Trophoblast cell (in vitro differentiated cells and primary cell): Measurements from ENCODE around the gene KRTAP26-1.

ENCODE experiments used
- DNase-seq, 2 donors: peaks; one replicate each; pipeline ENCODE4 v3.0.0-alpha.2; 2016
- H2AFZ ChIP-seq: 2 replicates; pipeline ENCODE4 v1.6.1; 2013; ENCODE audit warnings: low read length, moderate library complexity, mild to moderate bottlenecking; ENCODE audit not compliant: insufficient read depth, poor library complexity
- H2AK5ac ChIP-seq: 2 replicates; pipeline ENCODE4 v1.6.1; 2013; ENCODE audit warnings: mild to moderate bottlenecking, low read length
- H2BK120ac ChIP-seq: 2 replicates; pipeline ENCODE4 v1.6.1; 2013; ENCODE audit warnings: low read length, mild to moderate bottlenecking, moderate library complexity; ENCODE audit not compliant: insufficient read depth, poor library complexity
- H2BK12ac ChIP-seq: 2 replicates; pipeline ENCODE4 v1.6.1; 2013; ENCODE audit warnings: mild to moderate bottlenecking, low read length, moderate library complexity
- H2BK5ac ChIP-seq: 2 replicates; pipeline ENCODE4 v1.6.1; 2013; ENCODE audit warnings: low read length, low read depth, moderate library complexity, mild to moderate bottlenecking; ENCODE audit not compliant: poor library complexity
- H3K14ac ChIP-seq: 2 replicates; pipeline ENCODE4 v1.6.1; 2013; ENCODE audit warnings: mild to moderate bottlenecking, low read length
- H3K18ac ChIP-seq: 2 replicates; pipeline ENCODE4 v1.6.1; 2013; ENCODE audit warnings: mild to moderate bottlenecking, low read length
- H3K23ac ChIP-seq: 2 replicates; pipeline ENCODE4 v1.6.1; 2013; ENCODE audit warnings: low read length
- H3K27ac ChIP-seq: 2 replicates; pipeline ENCODE4 v1.5.1; 2013; ENCODE audit warnings: low read depth, mild to moderate bottlenecking, inconsistent platforms, low read length, moderate library complexity
- H3K27me3 ChIP-seq: 2 replicates; pipeline ENCODE4 v1.6.1; 2013; ENCODE audit warnings: inconsistent platforms, mild to moderate bottlenecking, low read length, moderate library complexity; ENCODE audit not compliant: insufficient read depth
- H3K36me3 ChIP-seq, 2 experiments: 1 replicate in 1 of 2; 2 replicates in 1 of 2; pipeline ENCODE4 v1.6.1; 2013; ENCODE audit warnings: low read length in 2 of 2, mild to moderate bottlenecking in 2 of 2, moderate library complexity in 1 of 2; ENCODE audit not compliant: insufficient read depth in 2 of 2, control insufficient read depth in 1 of 2
- H3K4ac ChIP-seq: 2 replicates; pipeline ENCODE4 v1.6.1; 2013; ENCODE audit warnings: low read depth, mild to moderate bottlenecking, low read length, moderate library complexity
- H3K4me1 ChIP-seq, 2 experiments: 1 replicate in 1 of 2; 2 replicates in 1 of 2; pipeline ENCODE4 v1.6.1; 2013; ENCODE audit warnings: low read length in 2 of 2, mild to moderate bottlenecking in 2 of 2, moderate library complexity in 1 of 2; ENCODE audit not compliant: insufficient read depth in 2 of 2, control insufficient read depth in 1 of 2
- H3K4me2 ChIP-seq: 2 replicates; pipeline ENCODE4 v1.6.1; 2013; ENCODE audit warnings: inconsistent platforms, mild to moderate bottlenecking, low read length, moderate library complexity
- H3K4me3 ChIP-seq: 2 replicates; pipeline ENCODE4 v1.5.1; 2013; ENCODE audit warnings: mild to moderate bottlenecking, low read depth, low read length, inconsistent platforms
- H3K79me1 ChIP-seq: one replicate; pipeline ENCODE4 v1.6.1; 2013; ENCODE audit warnings: low read length
- H3K79me2 ChIP-seq: 2 replicates; pipeline ENCODE4 v1.6.1; 2013; ENCODE audit warnings: low read length, mild to moderate bottlenecking; ENCODE audit not compliant: control insufficient read depth, insufficient read depth, poor library complexity
- H3K9ac ChIP-seq: 2 replicates; pipeline ENCODE4 v1.6.1; 2013; ENCODE audit warnings: mild to moderate bottlenecking, low read length
- H3K9me3 ChIP-seq: 2 replicates; pipeline ENCODE4 v1.6.1; 2013; ENCODE audit warnings: low read depth, mild to moderate bottlenecking, control low read depth, inconsistent platforms, low read length; ENCODE audit not compliant: insufficient read depth
- H4K12ac ChIP-seq: 2 replicates; pipeline ENCODE4 v1.6.1; 2013; ENCODE audit warnings: low read depth, mild to moderate bottlenecking, low read length, moderate library complexity
- H4K8ac ChIP-seq: 2 replicates; pipeline ENCODE4 v1.6.1; 2013; ENCODE audit warnings: low read depth, mild to moderate bottlenecking, low read length, moderate library complexity
- H4K91ac ChIP-seq: one replicate; pipeline ENCODE4 v1.6.1; 2013; ENCODE audit warnings: low read depth, mild to moderate bottlenecking, low read length, moderate library complexity
- WGBS: extraction: QIAGEN DNeasy Blood & Tissue Kit; methylation state at CpG from one replicate; pipeline ENCODE4 v1.1.7; 2013; ENCODE audit warnings: missing lambda C conversion rate; ENCODE audit not compliant: insufficient read length, insufficient coverage; ENCODE audit errors: extremely low coverage; 5-methylcytosine and 5-hydroxymethylcytosine counted together

The KRTAP26-1 gene

DNA sequence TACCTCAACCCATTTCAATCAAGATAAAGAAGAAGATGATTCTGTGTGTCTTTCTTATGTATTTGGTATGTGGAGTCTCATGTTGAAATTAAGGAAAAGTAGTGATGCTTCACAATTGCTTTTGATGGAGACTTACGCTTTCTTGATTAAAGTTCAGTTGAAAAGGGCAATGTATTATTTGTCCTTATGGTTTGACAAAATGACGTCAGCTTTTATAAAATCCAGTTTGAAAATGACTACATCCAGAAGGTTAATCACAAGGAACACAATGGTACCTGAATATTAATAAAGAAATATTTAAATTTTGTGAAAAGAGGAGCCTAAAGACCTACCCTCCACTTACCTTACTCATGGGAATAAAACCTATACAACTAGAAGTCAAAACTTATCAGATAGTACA, 4.4 kb downstream of the KRTAP26-1 start:
- Histone ChIP-seq H4K91ac (no peak overlapping the region), H3K9me3 (no peaks in the 10 kb centered on the region), H3K79me2 (no peaks in the 10 kb centered on the region), H3K4me2 (no peak overlapping the region), H3K27ac (no peak overlapping the region), H3K4me3 (no peak overlapping the region), H2BK120ac (no peak overlapping the region), H3K14ac (no peak overlapping the region), H3K36me3 (no peaks in the 10 kb centered on the region), H3K4me1 (no peaks in the 10 kb centered on the region), H3K18ac (no peak overlapping the region), H2BK5ac (no peak overlapping the region), H3K9ac (no peak overlapping the region), H2AK5ac (no peak overlapping the region), H3K23ac (no peak overlapping the region), H3K79me1 (no peaks in the 10 kb centered on the region), H4K12ac (no peak overlapping the region), H3K27me3 (no peaks in the 10 kb centered on the region), H2BK12ac (no peak overlapping the region), H4K8ac (no peak overlapping the region), H2AFZ (no peak overlapping the region), H3K4ac (no peak overlapping the region)
- no CpG with 5 or more reads among the region's 2 CpGs for WGBS
- no peak for DNase-seq

DNA sequence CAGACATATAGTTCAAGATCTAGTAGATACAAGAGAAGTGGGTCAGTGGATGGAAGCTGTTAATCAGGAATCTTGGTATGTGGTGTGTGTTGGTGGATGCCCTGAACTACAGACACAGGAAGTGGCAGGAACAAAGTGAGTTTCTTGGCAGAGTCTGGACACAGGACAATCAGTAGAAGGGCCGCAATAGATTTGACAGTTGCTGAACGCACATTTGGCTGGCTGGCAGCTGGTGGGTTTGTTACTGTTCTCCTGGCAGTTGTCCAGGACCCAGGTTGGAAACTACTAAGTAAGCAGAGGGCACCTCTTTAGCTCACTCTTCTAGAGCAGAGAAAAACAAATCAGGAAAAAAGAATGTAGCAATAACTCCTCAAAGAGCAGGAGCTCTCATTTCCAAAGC, 13.2 kb downstream of the KRTAP26-1 start:
- Histone ChIP-seq H3K9ac (no peak overlapping the region), H3K4ac (no peak overlapping the region), H3K36me3 (no peaks in the 10 kb centered on the region), H3K18ac (no peak overlapping the region), H4K8ac (no peak overlapping the region), H2AK5ac (no peak overlapping the region), H3K23ac (no peak overlapping the region), H3K4me2 (no peak overlapping the region), H3K14ac (no peak overlapping the region), H4K91ac (no peak overlapping the region), H2BK5ac (no peak overlapping the region), H3K4me3 (no peak overlapping the region), H3K27ac (no peak overlapping the region), H2BK12ac (no peak overlapping the region), H4K12ac (no peak overlapping the region), H2BK120ac (no peak overlapping the region), H3K79me2 (no peaks in the 10 kb centered on the region), H3K4me1 (no peaks in the 10 kb centered on the region), H3K27me3 (no peaks in the 10 kb centered on the region), H3K9me3 (no peaks in the 10 kb centered on the region), H2AFZ (no peak overlapping the region), H3K79me1 (no peaks in the 10 kb centered on the region)
- WGBS, result no CpG with 5 or more reads among the region's 2 CpGs
- peak in 1 of 2 donors; percentile 47 for DNase-seq

DNA sequence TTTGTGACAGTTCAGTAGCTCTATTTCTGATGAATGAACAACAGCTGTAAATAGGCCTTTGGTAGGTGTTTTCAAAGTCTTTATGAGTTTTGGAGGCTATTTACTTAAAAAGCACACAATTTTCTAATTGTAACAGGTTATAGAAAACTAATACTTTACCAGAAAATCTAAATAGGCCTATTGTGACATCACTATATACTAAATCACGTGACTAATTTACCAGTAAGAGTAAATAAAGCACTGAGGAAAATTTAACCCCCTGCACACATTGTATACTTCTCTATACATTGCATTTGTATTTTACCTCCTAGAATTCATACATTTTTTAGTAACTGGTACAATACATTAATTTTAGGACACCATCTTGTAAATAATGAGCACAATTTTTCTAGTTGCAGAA, 15.0 kb downstream of the KRTAP26-1 start:
- Histone ChIP-seq H4K8ac (no peak overlapping the region), H3K79me2 (no peaks in the 10 kb centered on the region), H2AK5ac (no peak overlapping the region), H3K27me3 (no peaks in the 10 kb centered on the region), H3K4me1 (no peaks in the 10 kb centered on the region), H2AFZ (no peak overlapping the region), H2BK12ac (no peak overlapping the region), H3K18ac (no peak overlapping the region), H3K4ac (no peak overlapping the region), H3K27ac (no peak overlapping the region), H3K79me1 (no peaks in the 10 kb centered on the region), H4K12ac (no peak overlapping the region), H2BK120ac (no peak overlapping the region), H3K4me3 (no peak overlapping the region), H3K9ac (no peak overlapping the region), H3K4me2 (no peak overlapping the region), H3K9me3 (no peaks in the 10 kb centered on the region), H3K14ac (no peak overlapping the region), H3K36me3 (no peaks in the 10 kb centered on the region), H3K23ac (no peak overlapping the region), H2BK5ac (no peak overlapping the region), H4K91ac (no peak overlapping the region)
- no peak for DNase-seq
- WGBS, result no CpG with 5 or more reads among the region's 1 CpG

GRCh38 chr21:30289215-30289614, 30.9 kb downstream of the KRTAP26-1 start, which contains the start of gene KRTAP25-1:
TSS of gene KRTAP25-1 (minus strand) at chr21:30289514. CDS start at chr21:30289490, 24 bp downstream.
- no peak within 1 kb of the TSS for H3K23ac ChIP-seq
- no peak within 1 kb of the TSS for H2BK5ac ChIP-seq
- H3K14ac ChIP-seq, result no peak within 1 kb of the TSS
- no peak within 1 kb of the TSS for H2BK120ac ChIP-seq
- no peak for DNase-seq
- H4K8ac ChIP-seq, result no peak within 1 kb of the TSS
- no peak within 1 kb of the TSS for H3K18ac ChIP-seq
- H3K36me3 ChIP-seq, result no peaks in the 10 kb centered on the region
- no peak within 1 kb of the TSS for H4K91ac ChIP-seq
- no peaks in the 10 kb centered on the region for H3K4me1 ChIP-seq
- H3K79me1 ChIP-seq, result no peaks in the 10 kb centered on the region
- no peak within 1 kb of the TSS for H2AK5ac ChIP-seq
- H3K4me2 ChIP-seq, result no peak within 1 kb of the TSS
- H3K27me3 ChIP-seq, result no peaks in the 10 kb centered on the region
- H3K4ac ChIP-seq, result no peak within 1 kb of the TSS
- H2AFZ ChIP-seq, result no peak within 1 kb of the TSS
- H3K9me3 ChIP-seq, result no peaks in the 10 kb centered on the region
- no peak within 1 kb of the TSS for H3K27ac ChIP-seq
- no peak within 1 kb of the TSS for H3K4me3 ChIP-seq
- no CpG with 5 or more reads among the region's 2 CpGs for WGBS
- H2BK12ac ChIP-seq, result no peak within 1 kb of the TSS
- H3K9ac ChIP-seq, result no peak within 1 kb of the TSS
- H4K12ac ChIP-seq, result no peak within 1 kb of the TSS
- H3K79me2 ChIP-seq, result no peaks in the 10 kb centered on the region
